GM12864 (cell line): Measurements from ENCODE around the gene OLAH.

ENCODE experiments used
- DNase-seq: peaks from one replicate; pipeline ENCODE4 v3.0.0-alpha.2; 2011; ENCODE audit warnings: low read depth
- H3K4me3 ChIP-seq: 2 replicates; pipeline ENCODE4 v1.5.1; 2011; ENCODE audit warnings: mild to moderate bottlenecking, low read depth, low read length, control low read depth
- CTCF ChIP-seq: IDR thresholded peaks from 2 replicates; pipeline ENCODE4 v1.5.1; 2011; ENCODE audit warnings: low read depth, mild to moderate bottlenecking, moderate library complexity, low read length, control low read depth, inconsistent platforms; ENCODE audit errors: missing control alignments

OLAH gene

GRCh38 chr10:15072358-15072757 is 28.6 kb downstream of the OLAH start:
- no peak for TF ChIP-seq CTCF
- no peak for DNase-seq
- H3K4me3 ChIP-seq: no peak overlapping the region

GRCh38 chr10:15075421-15075820 is 31.7 kb downstream of the OLAH start:
- no peak for TF ChIP-seq CTCF
- DNase-seq: no peak

DNA sequence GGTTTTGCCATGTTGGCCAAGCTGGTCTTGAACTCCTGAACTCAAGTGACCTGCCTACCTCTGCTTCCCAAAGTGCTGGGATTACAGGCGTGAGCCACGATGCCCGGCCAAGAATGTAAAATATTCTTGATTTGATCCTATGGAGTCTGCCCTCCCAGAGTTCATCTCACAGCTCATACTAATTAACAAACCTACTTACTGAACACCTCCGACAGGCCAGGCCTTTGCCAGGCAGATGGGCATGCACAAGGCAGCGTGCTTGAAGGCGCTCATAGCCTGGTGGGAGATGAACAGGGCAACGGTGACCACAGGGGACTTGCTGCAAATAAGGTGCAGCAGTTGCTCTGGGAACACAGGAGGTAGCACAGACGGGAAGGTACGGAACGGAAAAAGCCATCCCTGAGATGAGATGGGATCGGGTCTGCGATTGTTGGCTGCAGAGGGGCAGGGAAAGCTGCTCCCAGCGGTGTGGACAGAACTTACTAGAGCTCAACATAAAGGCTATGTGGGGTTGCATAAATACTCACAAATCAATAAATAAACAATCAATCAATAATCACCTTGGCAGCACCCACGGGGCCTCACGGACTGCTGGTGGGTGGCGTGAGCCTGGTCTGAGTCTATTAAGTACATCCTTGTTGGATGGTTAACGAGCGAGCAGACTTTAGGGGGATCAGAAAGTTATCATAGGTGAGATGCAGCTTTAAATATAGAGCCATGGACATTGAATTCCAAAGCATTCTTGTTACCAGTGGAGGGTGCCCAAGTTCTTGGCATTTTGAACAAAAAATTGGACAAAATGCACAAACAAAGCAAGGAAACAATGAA is 40.1 kb downstream of the OLAH start:
- no peak for DNase-seq
- TF ChIP-seq CTCF: no peak
- no peak overlapping the region; the same call in 1 of the 2 replicates for H3K4me3 ChIP-seq

More at GRCh38 chr10:15075421-15075820, 31.7 kb downstream of the OLAH start:
- no peak overlapping the region for H3K4me3 ChIP-seq

- no peak overlapping the region; the same call in 1 of the 2 replicates for H3K4me3 ChIP-seq
- DNase-seq: no peak
- no peak for TF ChIP-seq CTCF
Observed at GRCh38 chr10:15084502-15084922, 40.8 kb downstream of the OLAH start.

GRCh38 chr10:15088428-15089261 is 44.9 kb downstream of the OLAH start, which contains the start of gene ACBD7:
Gene ACBD7, minus strand, starts transcription at chr10:15088776. Its CDS starts 48 bp downstream, at chr10:15088728.
- H3K4me3 ChIP-seq: peak within 1 kb of the TSS; percentile 65
- TF ChIP-seq CTCF: peak; percentile 44
- no peak for DNase-seq

DNA sequence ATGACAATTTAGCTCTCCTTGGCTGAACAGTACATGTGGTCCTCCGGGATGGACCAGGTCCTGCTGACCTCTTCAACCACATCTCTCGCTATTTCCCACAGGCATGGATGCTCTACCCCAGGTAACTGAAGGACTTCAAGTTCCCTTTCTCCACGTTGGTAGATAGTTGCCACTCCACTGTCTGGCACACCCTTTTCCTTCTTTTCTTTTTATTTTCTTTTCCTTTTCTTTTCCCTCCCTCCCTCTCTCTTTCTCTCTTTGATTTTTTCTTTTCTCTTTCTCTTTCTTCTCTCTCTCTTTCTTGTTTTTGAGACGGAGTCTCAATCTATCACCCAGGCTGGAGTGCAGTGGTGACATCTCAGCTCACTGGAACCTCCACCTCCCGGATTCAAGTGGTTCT is 47.7 kb downstream of the OLAH start:
- no peak for DNase-seq
- TF ChIP-seq CTCF: no peak

More for the DNA sequence above, 47.7 kb downstream of the OLAH start:
- no peak overlapping the region for H3K4me3 ChIP-seq
